GM21717 (cell line): ENCODE measurements around the gene LRWD1.
"Not testable (repeated sequence)": the region's sequence is repeated elsewhere in the genome, so short reads cannot be mapped to it uniquely, and the experiment has no call there.

Source experiments
- ATAC-seq: cut with Tn5 transposase; IDR thresholded peaks from one replicate; pipeline ENCODE4 v1.9.1; 2021; ENCODE audit warnings: mild to moderate bottlenecking, moderate library complexity; ENCODE audit not compliant: unreplicated experiment

LRWD1 gene

DNA sequence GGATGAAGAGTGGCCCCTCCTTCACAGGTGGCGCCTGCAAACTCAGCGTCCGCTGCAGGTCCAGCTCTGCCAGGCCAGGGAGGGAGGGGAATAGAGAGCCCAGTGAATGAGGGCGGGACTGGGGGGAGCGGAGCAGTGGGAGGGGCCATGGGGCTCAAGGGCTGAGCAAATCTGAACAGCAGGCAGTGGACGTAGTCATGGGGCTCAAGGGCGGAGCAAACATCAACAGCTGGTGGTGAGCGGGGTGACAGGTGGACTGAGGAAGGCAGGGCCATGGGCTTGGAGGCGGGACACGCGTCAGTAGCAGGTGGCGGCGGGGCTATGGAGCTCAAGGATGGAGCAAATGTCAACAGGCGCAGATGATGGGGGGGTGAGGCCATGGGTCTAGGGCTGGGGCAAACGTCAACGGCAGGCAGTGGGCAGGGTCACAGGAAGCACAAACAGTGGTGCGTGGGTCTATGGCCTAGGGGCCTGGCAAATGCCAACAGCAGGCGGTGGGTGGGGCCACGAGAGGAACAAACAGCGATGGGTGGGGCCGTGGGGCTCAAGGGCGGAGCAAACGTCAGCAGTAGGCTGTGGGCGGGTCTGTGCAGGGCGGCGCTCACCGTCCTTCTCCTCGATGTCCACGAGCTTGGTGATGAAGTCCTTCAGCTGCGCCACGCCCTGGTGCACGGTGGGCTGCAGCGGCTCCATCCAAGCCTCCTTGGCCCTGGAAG lies 28.6 kb downstream of the LRWD1 start:
- ATAC-seq, result not testable (repeated sequence)

- peak; percentile 0 for ATAC-seq
Measured at GRCh38 chr7:102494026-102494425, 29.2 kb downstream of the LRWD1 start.

- ATAC-seq, result peak; percentile 45
Measured at GRCh38 chr7:102494473-102495149, 29.8 kb downstream of the LRWD1 start.

DNA sequence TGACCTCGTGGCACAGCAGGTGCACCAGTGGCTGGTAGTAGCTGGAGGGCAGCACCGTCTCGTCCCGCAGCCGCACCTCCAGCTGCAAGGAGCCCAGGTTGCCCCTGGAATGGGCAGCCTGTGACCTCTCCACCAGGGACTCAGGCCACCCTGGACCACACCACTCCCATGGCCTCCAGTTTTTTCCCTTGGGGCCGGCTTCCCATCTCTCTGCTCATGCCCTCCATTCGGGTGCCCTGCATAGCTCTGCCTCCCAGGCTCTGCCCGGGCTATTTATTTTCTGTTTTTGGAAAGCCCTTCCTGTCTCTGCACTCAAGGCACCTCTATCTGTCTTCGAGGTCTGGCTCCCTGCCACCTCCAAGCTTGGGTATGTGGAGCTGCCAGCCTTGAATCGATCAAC lies 32.1 kb downstream of the LRWD1 start:
- not testable (repeated sequence) for ATAC-seq

GRCh38 chr7:102497308-102497707 lies 32.5 kb downstream of the LRWD1 start:
- ATAC-seq, result not testable (repeated sequence)

DNA sequence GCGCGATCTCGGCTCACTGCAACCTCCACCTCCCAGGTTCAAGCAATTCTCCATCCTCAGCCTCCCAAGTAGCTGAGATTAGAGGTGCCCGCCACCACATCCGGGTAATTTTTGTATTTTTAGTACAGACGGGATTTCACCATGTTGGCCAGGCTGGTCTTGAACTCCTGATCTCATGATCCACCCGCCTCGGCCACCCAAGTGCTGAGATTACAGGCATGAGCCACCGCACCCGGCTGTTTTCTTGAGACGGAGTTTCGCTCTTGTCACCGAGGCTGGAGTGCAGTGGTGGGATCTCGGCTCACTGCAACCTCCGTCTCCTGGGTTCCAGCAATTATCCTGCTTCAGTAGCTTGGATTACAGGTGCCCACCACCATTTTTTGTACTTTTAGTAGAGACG lies 33.5 kb downstream of the LRWD1 start:
- not testable (repeated sequence) for ATAC-seq

- not testable (repeated sequence) for ATAC-seq
Measured at GRCh38 chr7:102503141-102503540, 38.4 kb downstream of the LRWD1 start.

- not testable (repeated sequence) for ATAC-seq
Measured at GRCh38 chr7:102505298-102506185, 40.8 kb downstream of the LRWD1 start.

GRCh38 chr7:102507410-102508088 lies 42.8 kb downstream of the LRWD1 start:
- not testable (repeated sequence) for ATAC-seq

- ATAC-seq, result not testable (repeated sequence)
Measured at GRCh38 chr7:102510575-102510974, 45.8 kb downstream of the LRWD1 start.

DNA sequence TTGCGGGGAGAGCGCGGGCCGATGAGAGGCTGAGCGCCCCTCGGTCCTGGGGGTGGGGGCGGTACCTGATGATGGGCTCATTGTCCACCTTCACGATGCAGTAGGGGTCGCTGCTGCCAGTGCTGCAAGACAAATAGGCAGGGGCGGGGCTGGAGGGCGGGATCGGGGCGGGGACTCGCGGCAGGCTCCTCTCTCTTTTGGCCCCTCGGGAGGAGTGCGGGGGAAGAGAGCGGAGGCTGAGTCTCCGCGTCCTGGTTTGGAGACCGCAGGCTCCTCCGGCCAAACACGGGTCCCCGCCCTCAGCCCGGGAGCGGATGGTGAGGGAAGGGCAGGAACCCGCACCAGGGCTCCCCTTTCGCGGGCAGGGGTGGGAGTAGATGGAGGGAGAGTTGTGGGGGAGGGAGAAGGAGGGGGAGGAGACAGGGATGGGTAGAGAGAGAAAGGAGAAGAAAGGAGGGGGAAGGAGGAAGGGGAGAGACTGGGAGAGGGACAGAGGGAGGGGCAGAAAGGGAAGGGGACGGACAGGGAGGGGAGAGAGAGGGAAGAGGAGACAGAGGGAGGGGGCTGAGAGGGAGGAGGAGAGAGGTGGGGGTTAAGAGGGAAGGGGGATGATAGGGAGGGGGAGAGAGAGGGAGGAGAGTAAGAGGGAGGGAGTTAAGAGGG lies 47.2 kb downstream of the LRWD1 start:
- ATAC-seq, result peak; percentile 26

DNA sequence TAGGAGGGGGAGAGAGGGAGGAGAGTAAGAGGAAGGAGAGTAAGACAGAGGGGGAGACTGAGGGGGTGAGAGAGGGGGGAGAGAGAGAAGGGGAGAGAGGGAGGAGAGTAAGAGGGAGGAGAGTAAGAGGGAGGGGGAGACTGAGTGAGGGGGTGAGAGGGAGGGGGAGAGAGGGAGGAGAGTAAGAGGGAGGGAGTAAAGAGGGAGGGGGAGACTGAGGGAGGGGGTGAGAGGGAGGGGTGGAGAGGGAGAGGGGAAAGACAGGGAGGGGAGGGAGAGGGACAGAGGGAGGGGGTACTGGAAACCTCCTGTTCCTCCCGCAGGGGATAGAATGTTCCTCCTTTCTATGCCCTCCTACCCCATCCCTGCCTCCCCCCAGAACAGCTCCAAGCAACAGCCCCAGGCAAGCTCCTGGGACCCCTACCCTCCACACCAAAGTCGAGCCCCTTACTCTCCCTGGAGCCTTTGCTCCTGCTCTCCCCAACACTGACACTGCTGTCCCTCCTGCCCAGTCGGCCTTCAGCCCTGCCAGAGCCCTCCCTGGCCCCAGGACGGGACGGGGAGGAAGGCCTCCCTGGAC lies 47.9 kb downstream of the LRWD1 start:
- not testable (repeated sequence) for ATAC-seq

GRCh38 chr7:102514881-102515721 lies 50.3 kb downstream of the LRWD1 start:
- peak; percentile 69 for ATAC-seq

- peak; percentile 0 for ATAC-seq
Measured at GRCh38 chr7:102515889-102516288, 51.1 kb downstream of the LRWD1 start.

DNA sequence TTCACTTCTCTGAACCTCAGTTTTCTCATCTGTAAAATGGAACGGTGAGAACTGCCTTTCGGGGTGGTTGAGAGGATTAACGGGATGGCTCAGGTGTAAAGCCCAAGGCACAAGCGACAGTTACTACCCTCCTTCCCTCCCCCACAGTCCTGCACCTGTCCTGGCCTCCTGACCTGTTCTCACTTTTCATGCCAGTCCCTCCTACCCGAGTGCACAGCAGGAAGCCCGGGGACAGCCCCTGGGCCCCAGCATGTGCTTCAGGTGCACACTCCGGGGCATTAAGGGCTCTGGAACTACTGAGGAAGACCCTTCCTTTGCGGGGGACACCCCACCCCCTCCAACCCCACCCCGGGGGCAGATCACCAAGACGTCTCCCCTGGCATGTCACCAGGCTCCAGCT lies 52.2 kb downstream of the LRWD1 start:
- peak; percentile 11 for ATAC-seq

DNA sequence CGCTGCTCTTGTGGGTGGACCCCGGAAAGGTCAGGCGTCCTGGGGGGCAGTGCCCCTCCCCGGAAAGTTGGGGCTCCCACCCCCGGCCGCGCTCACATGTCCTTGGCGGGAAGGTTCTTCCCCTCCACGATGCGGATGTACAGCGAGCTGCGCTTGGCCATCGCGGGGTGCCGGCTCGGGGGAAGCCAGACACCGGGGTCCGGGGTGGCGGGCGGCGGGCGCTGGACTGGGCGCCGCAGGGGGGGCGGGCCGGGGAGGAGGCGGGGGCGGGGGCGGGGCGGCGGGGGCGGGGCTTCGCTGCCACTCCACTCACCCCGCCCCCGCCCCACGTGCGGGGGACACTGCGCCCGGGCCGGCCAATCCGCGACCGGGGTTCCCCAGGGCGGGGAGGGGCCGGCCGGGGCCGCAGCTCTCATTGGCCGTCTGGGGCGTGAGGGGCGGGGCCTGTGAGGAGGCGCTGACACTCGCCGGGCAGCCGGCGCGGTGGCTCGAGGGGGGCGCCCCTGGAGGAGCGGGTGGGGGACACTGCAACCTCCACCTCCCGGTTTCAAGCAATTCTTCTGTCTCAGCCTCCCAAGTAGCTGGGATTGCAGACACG lies 52.9 kb downstream of the LRWD1 start, which contains the start of gene RASA4B:
Gene RASA4B, minus strand, starts transcription at position 228 of the 598 bp plus-strand sequence. Its CDS starts 67 bp downstream, at position 161.
- ATAC-seq, result peak; percentile 46

DNA sequence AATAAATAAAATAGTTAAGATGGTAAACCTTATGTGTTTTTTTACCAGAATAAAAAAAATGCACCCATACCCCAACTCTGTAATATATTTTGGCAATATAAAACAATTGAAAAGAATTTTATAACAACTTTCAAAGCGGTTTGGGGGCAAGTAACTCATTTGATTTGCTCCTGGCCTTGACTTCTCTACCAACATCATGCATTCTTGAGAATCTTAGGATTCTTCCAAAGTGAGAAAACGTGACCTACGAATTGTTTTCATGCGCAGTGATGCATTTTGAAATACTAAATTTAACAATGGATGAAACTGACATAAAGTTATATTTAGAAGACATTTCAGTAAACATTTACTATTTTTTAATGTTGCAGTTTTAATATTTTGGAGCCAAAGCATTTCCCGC lies 56.0 kb downstream of the LRWD1 start:
- not testable (repeated sequence) for ATAC-seq
